ENCODE data around the gene DACT1.

DNA sequence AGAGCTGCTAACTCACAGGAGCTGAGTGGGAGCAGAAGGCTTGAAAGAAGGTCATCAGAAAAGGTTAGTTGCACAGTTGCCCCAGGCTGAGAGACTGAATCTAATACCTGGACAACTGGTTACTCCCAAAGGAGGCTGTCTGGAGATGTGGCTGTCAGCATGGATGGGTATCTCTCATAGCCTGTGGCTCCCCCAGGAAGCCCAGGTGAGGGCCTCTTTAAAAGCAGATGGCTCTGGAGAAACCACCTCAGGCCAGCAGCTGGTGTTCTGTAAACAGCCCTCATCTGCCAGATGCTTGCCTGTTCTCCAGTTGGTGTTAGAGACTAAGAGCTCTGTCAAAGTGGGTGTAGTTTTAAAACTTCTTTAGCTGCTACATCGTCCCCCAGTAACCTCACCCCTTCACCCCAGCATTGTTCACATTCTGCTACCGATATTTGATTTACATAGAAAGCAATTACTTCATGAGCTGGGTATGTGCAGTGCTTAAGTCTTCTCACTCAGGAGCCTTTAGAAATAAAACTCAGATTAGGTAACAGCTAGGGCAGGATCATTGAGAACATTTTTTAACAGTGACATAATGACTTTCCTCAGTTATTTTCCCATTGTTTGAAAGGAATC lies 25.8 kb downstream of the DACT1 start:
- no peak for TF ChIP-seq CTCF (IDR thresholded peaks at IDR 0.05; ENCODE audit: poor library complexity, severe bottlenecking)
- no peak for TF ChIP-seq REST (IDR thresholded peaks at IDR 0.05; ENCODE audit: borderline replicate concordance)
- TF ChIP-seq EP300 (conservative IDR thresholded peaks at IDR 0.05; ENCODE audit: poor library complexity, severe bottlenecking) = no peak
- TF ChIP-seq POLR2AphosphoS5 (IDR thresholded peaks at IDR 0.05) = no peak
